ENCODE data around the gene CRISP1.

DNA sequence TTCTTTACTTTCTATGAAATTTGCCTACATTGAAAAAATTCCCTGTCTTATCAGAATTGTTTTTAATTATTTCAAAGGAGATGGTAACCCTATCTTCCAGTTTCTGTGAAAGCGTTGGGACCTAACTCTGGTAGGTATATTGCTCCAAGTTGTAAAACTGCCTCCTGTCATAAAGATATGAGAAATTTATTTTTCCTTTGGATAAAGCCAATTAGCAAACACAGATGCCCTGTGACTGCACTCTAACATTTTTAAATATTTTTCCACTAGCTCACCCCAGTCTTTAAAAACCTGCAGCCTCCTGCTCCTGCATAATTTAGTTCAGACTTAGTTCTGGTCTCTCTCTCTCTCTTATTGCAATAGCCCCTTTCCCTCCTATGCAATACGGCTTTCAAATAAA is 39.0 kb upstream of the CRISP1 start:
- TF ChIP-seq POLR2AphosphoS5 (IDR thresholded peaks at IDR 0.05): no peak
- TF ChIP-seq, protein P1, sequence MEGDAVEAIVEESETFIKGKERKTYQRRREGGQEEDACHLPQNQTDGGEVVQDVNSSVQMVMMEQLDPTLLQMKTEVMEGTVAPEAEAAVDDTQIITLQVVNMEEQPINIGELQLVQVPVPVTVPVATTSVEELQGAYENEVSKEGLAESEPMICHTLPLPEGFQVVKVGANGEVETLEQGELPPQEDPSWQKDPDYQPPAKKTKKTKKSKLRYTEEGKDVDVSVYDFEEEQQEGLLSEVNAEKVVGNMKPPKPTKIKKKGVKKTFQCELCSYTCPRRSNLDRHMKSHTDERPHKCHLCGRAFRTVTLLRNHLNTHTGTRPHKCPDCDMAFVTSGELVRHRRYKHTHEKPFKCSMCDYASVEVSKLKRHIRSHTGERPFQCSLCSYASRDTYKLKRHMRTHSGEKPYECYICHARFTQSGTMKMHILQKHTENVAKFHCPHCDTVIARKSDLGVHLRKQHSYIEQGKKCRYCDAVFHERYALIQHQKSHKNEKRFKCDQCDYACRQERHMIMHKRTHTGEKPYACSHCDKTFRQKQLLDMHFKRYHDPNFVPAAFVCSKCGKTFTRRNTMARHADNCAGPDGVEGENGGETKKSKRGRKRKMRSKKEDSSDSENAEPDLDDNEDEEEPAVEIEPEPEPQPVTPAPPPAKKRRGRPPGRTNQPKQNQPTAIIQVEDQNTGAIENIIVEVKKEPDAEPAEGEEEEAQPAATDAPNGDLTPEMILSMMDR (IDR thresholded peaks at IDR 0.05): no peak

All from transverse colon (tissue), 4 donors.